ENCODE data around the gene TMEM134. TPM values are rescaled to one million over a fixed set of nuclear protein-coding genes. Genes with fewer than 3 reads are reported as not detected.
"Not testable (repeated sequence)": the region's sequence is repeated elsewhere in the genome, so short reads cannot be mapped to it uniquely, and the experiment has no call there.

The TMEM134 gene
- polyA plus RNA-seq, 4 donors: 32.4 to 73.8 (median 42.1) TPM

DNA sequence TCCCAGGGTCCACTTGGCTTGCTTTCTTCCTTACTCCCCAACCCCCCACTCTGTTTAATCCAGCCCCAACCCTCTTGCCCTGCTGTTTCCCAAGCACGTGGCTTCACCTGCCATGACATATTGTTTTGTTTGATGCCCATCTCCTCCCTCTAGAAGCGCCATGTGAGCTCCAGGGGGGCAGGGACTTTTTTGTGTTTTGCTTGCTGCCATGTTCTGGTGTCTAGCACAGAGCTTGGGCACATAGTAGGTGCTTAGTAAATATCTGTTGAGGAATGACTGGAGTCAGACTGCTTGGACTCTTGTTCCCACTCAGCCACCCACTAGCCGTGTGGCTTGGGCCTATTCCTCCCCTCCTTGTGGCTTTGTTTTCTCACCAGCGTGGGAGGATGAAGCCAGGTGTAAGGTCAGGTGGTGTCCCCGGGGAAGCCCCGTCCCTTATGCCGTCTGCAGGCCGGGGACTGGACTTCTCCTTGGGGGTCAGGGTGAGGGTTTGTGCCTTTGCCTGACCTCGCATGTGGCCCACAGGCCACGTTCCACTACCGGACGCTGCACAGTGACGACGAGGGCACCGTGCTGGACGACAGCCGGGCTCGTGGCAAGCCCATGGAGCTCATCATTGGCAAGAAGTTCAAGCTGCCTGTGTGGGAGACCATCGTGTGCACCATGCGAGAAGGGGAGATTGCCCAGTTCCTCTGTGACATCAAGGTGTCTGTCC is 17.6 kb upstream of the TMEM134 start:
- DNase-seq (ENCODE audit: low read depth in 4 of 4, low spot score in 3 of 4): no peak

GRCh38 chr11:67485873-67486361 is 16.9 kb upstream of the TMEM134 start:
- not testable (repeated sequence) for DNase-seq (ENCODE audit: low read depth in 4 of 4, low spot score in 3 of 4)

DNA sequence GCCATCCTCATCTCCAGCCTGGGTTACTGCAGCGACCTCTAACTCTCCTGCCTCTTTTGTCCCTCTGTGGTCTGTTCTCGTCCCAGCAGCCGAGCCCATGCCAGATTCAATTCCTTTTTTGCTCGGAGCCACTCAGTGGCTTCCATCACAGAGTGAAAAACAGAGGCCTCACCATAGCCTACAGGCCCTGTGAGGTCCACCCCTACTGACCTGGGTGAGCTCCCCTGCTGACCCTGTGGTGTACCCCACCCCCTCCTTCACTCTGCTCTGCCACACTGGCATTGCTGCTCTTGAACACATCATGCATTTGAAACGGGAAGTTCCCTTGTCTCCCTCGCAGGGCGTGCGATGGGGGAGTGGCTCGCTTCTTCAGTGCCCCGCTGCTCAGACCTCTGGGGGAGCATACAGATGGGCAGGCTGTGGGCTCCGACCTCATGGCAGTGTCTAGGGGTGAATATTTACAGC is 15.8 kb upstream of the TMEM134 start:
- DNase-seq (ENCODE audit: low read depth in 4 of 4, low spot score in 3 of 4): no peak

DNA sequence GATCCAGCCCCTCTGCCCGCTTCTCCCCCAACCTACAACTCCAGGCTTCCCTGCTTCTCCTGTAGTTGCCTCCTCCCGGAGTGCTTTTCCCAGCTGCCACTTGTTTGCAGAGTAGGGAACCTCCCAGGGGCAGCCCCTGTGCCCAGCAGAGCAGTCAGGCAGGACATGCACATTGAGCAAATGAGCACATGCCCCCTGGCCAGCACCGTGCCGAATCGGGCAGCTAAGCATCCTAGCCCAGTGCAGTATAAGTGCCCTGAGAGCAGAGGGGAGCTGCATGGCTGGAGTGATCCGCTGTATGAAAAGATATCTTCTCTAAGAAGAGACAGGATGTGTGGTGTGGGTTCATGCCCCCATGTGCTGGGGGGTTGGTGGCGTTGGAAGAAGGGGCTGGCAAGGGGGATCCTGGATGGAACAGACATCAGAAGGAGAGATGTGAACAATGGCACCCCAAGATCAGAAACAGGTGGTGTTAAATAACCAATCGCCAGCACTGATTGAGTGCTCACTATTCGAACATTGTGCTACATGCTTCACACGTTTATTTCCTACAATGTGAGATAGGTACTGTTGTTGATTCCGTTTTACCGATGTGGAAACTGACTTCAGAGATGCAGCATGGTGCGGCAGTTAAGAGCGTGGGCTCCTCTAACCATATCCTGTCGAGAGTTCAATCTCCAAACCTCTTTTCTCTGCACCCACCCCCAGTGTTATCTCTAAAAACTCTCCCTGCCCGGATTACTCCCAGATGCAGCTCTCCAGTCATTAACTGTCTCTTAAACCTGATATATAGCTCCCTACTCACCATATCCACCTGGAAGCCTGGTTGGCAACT is 15.0 kb upstream of the TMEM134 start:
- DNase-seq (ENCODE audit: low read depth in 4 of 4, low spot score in 3 of 4): no peak

GRCh38 chr11:67482827-67483798 is 14.1 kb upstream of the TMEM134 start, which contains the start of gene AIP:
Gene AIP (plus strand): TSS chr11:67483026. CDS start chr11:67483159, 133 bp downstream.
- DNase-seq (ENCODE audit: low read depth in 4 of 4, low spot score in 3 of 4): peak; percentile 95 to 97 (median 96)

DNA sequence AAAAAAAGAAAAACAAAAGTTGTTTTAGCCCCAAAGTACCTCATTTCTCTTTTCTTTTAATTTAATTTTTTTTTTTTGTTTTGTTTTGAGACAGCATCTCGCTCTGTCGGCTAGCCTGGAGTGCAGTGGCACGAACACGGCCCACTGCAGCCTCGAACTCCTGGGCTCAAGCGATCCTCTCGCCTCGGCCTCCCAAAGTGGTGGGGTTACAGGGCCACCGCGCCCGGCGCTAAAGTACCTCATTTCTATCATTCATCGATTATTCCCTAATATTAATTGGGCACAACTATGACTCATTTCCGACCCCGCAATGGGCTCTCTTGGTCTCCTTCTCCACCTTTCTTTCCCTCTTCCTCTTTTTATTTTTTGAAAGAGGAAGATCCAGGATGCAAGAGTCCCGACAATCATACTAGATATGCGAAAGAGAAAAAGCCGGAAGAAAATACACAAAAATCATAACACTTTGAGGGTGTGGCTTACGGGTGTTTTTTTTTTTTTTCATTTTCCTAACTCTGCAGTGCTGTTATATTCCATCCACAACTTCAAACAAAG is 13.3 kb upstream of the TMEM134 start:
- DNase-seq (ENCODE audit: low read depth in 4 of 4, low spot score in 3 of 4): no peak

DNA sequence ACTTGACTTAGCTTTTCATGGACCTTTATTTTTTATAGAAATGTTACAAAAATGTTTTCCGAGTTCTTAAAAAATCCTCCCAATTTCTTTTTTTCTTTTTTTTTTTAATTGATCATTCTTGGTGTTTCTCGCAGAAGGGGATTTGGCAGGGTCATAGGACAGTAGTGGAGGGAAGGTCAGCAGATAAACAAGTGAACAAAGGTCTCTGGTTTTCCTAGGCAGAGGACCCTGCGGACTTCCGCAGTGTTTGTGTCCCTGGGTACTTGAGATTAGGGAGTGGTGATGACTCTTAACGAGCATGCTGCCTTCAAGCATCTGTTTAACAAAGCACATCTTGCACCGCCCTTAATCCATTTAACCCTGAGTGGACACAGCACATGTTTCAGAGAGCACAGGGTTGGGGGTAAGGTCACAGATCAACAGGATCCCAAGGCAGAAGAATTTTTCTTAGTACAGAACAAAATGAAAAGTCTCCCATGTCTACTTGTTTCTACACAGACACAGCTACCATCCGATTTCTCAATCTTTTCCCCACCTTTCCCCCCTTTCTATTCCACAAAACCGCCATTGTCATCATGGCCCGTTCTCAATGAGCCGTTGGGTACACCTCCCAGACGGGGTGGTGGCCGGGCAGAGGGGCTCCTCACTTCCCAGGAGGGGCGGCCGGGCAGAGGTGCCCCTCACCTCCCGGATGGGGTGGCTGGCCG is 8.4 kb upstream of the TMEM134 start:
- not testable (repeated sequence) for DNase-seq (ENCODE audit: low read depth in 4 of 4, low spot score in 3 of 4)

DNA sequence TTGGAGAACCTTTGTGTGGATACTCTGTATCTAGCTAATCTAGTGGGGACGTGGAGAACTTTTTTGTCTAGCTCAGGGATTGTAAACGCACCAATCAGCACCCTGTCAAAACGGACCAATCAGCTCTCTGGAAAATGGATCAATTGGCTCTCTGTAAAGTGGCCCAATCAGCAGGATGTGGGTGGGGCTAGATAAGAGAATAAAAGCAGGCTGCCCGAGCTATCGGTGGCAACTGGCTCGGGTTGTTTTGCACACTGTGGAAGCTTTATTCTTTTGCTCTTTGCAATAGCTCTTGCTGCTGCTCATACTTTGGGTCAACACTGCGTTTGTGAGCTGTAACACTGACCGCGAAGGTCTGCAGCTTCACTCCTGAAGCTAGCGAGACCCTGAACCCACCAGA is 7.6 kb upstream of the TMEM134 start:
- not testable (repeated sequence) for DNase-seq (ENCODE audit: low read depth in 4 of 4, low spot score in 3 of 4)

DNA sequence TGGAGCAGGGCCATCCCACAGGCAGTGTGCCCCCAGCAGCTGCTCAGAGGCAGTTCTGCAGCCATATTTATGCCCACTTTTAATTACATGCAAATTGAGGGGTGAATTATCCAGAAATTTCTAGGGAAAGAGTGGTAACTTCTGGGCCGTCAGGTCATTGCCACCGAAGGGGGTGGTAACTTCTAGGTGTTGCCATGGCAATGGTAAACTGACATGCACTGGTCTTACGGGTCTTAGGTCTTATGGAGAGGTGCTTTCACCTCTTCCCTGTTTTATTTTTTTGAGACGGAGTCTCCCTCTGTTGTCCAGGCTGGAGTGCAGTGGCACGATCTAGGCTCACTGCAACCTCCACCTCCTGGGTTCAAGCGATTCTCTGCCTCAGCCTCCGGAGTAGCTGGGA is 3.8 kb upstream of the TMEM134 start:
- no peak for DNase-seq (ENCODE audit: low read depth in 4 of 4, low spot score in 3 of 4)

GRCh38 chr11:67470337-67471002 is 1.4 kb upstream of the TMEM134 start:
- no peak for DNase-seq (ENCODE audit: low read depth in 4 of 4, low spot score in 3 of 4)

- DNase-seq (ENCODE audit: low read depth in 4 of 4, low spot score in 3 of 4): no peak
Observed at GRCh38 chr11:67469508-67469811, 409 bp upstream of the TMEM134 start.

- no peak for DNase-seq (ENCODE audit: low read depth in 4 of 4, low spot score in 3 of 4)
Observed at GRCh38 chr11:67468456-67468758, 644 bp downstream of the TMEM134 start.

DNA sequence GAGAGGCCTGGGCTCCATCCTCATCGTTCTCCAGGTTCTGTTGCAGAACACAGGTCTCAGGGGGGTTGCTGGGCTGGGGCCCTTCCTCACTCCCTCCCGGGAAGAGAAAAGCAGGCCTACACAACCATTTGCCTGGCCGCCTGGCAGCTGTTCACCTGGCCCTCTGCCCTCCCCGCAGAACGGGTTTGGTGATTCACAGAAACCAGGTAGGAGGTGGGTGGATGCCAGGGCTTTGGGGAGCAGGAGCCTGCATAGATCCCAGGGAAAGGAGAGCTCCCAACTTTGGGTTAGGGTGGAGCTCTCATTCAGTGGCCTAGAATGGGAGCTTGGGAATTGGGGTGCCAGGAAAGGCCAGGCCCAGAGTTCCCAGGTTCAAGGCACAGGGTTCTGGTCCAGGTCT is 995 bp downstream of the TMEM134 start:
- DNase-seq (ENCODE audit: low read depth in 4 of 4, low spot score in 3 of 4): no peak

DNA sequence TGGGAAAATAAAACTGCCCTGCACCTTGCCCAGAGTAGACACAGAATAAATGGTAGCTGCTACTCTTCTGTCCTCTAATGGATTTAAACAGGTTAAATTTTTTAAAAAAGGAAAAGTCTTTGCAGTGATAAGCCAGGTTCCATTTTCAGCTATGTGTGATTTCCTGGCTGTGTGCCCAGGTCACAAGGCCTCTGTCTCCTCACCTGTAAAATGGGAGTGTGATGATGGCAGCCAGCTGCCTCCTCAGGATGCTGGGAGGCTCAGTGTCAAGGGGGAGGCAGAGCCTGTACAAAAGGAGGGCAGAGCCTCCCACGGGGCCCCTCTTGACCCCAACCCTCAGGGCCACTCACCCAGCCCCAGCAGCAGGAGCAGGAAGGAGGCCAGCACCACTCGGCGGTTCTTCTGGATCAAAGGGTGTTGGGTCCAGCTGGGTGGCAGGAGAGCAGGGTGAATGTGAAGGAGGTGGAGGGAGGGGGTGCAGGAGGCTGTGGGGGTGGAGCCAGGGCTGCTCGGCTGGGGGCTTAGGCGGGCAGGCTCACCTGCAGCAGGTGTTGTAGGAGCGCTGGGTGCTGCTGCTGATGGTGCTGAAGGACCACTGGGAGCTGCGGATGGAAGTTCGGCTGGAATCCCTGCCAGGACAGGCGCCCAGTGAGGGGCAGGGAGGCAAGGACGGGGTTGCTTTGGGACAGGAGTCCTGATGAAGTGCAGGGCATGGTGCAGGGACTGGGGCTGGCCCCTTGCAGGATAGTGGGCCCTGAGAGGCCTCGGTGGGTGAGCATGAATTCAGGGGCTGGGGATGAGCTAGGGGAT is 1.9 kb downstream of the TMEM134 start:
- no peak for DNase-seq (ENCODE audit: low read depth in 4 of 4, low spot score in 3 of 4)

DNA sequence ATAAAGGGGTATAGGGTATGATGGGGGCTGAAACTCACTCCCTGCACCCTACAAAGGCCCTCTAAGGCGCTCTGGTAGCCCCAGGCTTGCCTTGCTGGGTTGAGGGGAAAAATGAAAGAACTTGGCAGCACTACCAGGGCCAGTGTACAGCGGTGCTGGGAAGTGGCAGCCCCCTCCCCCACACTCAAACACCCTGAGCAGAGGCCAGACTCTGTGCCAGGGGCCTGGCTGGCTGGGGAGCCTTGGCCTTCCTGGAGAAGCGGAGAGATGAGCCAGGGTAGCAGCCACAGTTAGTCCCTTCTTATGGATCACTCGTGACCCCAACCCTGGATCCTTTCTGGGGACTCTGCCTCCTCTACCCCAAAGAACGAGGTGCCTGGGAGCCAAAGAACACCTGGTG is 2.7 kb downstream of the TMEM134 start:
- no peak for DNase-seq (ENCODE audit: low read depth in 4 of 4, low spot score in 3 of 4)

DNA sequence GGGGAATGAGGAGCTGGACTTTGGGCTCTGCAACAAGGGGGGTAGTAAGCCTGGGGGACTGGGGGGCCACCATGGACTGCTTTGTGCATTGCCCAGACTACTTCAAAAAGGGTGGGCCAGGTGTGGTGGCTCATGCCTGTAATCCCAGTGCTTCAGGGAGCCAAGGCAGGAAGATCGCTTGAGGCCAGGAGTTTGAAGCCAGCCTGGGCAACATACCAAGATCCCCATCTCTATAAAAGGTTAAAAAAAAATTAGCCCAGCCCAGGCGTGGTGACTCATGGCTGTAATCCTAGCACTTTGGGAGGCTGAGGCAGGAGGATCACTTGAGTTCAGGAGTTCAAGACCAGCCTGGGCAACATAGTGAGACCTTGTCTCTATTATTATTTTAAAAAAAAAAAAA is 3.5 kb downstream of the TMEM134 start:
- not testable (repeated sequence) for DNase-seq (ENCODE audit: low read depth in 4 of 4, low spot score in 3 of 4)

DNA sequence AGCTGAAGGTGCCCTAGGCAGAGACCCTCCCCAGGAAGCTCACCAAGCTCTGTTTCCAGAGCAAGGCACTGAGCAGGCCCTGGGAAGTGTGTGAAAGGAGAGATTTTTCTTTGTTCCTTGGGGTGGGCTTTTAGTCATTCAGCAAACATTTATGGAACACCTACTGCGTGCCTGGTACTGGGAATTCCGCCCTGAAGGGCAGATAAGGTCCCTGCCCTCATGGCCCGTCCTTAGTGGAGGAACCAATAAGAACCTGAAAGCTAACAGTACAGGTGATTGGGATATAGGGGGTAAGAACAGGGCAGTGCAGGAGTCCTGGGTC is 3.9 kb downstream of the TMEM134 start:
- DNase-seq (ENCODE audit: low read depth in 4 of 4, low spot score in 3 of 4): no peak

- peak in 3 of 4 donors; percentile 64 to 70 (median 70) for DNase-seq (ENCODE audit: low read depth in 4 of 4, low spot score in 3 of 4)
Observed at GRCh38 chr11:67464411-67465188, 4.5 kb downstream of the TMEM134 start.
